HCT116 (cell line): Measurements from ENCODE around the gene DERL2.

Experiments
- CBX3 ChIP-seq: IDR thresholded peaks from 2 replicates; pipeline ENCODE4 v1.6.1; 2012; ENCODE audit warnings: low read depth
- CTCF ChIP-seq, 3 experiments: fragments of 200-600 bp in 1 of 3; sonication (generic) in 1 of 3; IDR thresholded peaks in 2 of 3; conservative IDR thresholded peaks in 1 of 3; 2 replicates each; pipeline ENCODE4 v1.5.1; 2012 to 2017; ENCODE audit warnings: low read depth in 2 of 3, low read length in 2 of 3, antibody characterized with exemption in 1 of 3, borderline replicate concordance in 1 of 3, control low read depth in 1 of 3, mild to moderate bottlenecking in 1 of 3, mixed read lengths in 1 of 3, mixed run types in 1 of 3, moderate library complexity in 1 of 3; ENCODE audit not compliant: insufficient read depth in 1 of 3
- MAX ChIP-seq: IDR thresholded peaks from 2 replicates; pipeline ENCODE4 v1.6.1; 2012
- POLR2A ChIP-seq: IDR thresholded peaks from 2 replicates; pipeline ENCODE4 v1.7.0; 2011; ENCODE audit warnings: borderline replicate concordance; ENCODE audit not compliant: insufficient read depth, insufficient read length; ENCODE audit errors: extremely low read depth
- YY1 ChIP-seq: IDR thresholded peaks from 2 replicates; pipeline ENCODE4 v1.6.1; 2011; ENCODE audit warnings: low read length, low read depth, moderate library complexity, mild to moderate bottlenecking; ENCODE audit not compliant: insufficient replicate concordance; ENCODE audit errors: extremely low read depth
- ZNF274 ChIP-seq: fragments of 200-500 bp; sonication (Bioruptor generic); IDR thresholded peaks from 2 replicates; pipeline ENCODE4 v1.6.1; 2014; ENCODE audit warnings: mild to moderate bottlenecking, low read depth, low read length, inconsistent platforms

- TF ChIP-seq POLR2A, result no peak
- no peak for TF ChIP-seq ZNF274
- no peak for TF ChIP-seq MAX
- no peak for TF ChIP-seq YY1
- TF ChIP-seq CTCF (IDR thresholded peaks at IDR 0.05 in 2 of 3, conservative IDR thresholded peaks at IDR 0.05 in 1 of 3; ENCODE audit: borderline replicate concordance in 1 of 3, insufficient read depth in 1 of 3, low read depth in 2 of 3, low read length in 2 of 3), result no peak
- no peak for TF ChIP-seq CBX3
Measured at GRCh38 chr17:5422505-5422904, 63.5 kb downstream of the DERL2 start.
